ENCODE results near the gene TKTL1.

- TF ChIP-seq CTCF (IDR thresholded peaks at IDR 0.05) (no peak), POLR2AphosphoS5 (IDR thresholded peaks at IDR 0.05) (no peak), POLR2A (IDR thresholded peaks at IDR 0.05) (no peak), EP300 (IDR thresholded peaks at IDR 0.05) (no peak)
Measured at GRCh38 chrX:154333837-154334271, 38.3 kb downstream of the TKTL1 start.
